Forelimb muscle (tissue), 1 donor: Measurements from ENCODE around the gene GBX2. TPM values are rescaled to one million over a fixed set of nuclear protein-coding genes. Genes with fewer than 3 reads are reported as not detected.

ENCODE experiments used
- DNase-seq: peaks from one replicate; pipeline ENCODE4 v3.0.0-alpha.2; 2013; ENCODE audit warnings: low read depth
- polyA plus RNA-seq: library from polyadenylated mRNA; unstranded; fragments of 120-200 nt; gene quantifications from one replicate; pipeline ENCODE4 v1.2.1, GENCODE V29; 2013; ENCODE audit not compliant: insufficient read length

The GBX2 gene
- polyA plus RNA-seq, 1 donor: not detected

GRCh38 chr2:236167297-236168109 lies 683 bp downstream of the GBX2 start:
- DNase-seq: no peak

- no peak for DNase-seq
Observed at GRCh38 chr2:236166796-236167296, 1.3 kb downstream of the GBX2 start.

- DNase-seq: no peak
Observed at GRCh38 chr2:236165842-236166795, 2.1 kb downstream of the GBX2 start.

GRCh38 chr2:236164925-236165841 lies 3.0 kb downstream of the GBX2 start:
- no peak for DNase-seq

- no peak for DNase-seq
Observed at GRCh38 chr2:236164201-236164924, 3.8 kb downstream of the GBX2 start.

GRCh38 chr2:236163471-236164200 lies 4.5 kb downstream of the GBX2 start:
- DNase-seq: no peak

GRCh38 chr2:236162882-236163470 lies 5.2 kb downstream of the GBX2 start:
- no peak for DNase-seq

GRCh38 chr2:236162031-236162845 lies 5.9 kb downstream of the GBX2 start:
- DNase-seq: no peak

- no peak for DNase-seq
Observed at GRCh38 chr2:236161531-236161930, 6.7 kb downstream of the GBX2 start.

- no peak for DNase-seq
Observed at GRCh38 chr2:236161082-236161462, 7.1 kb downstream of the GBX2 start.

GRCh38 chr2:236160366-236161081 lies 7.7 kb downstream of the GBX2 start:
- DNase-seq: no peak

GRCh38 chr2:236159778-236160170 lies 8.4 kb downstream of the GBX2 start:
- DNase-seq: no peak

GRCh38 chr2:236158969-236159777 lies 9.0 kb downstream of the GBX2 start:
- DNase-seq: no peak

- DNase-seq: no peak
Observed at GRCh38 chr2:236157815-236158498, 10.2 kb downstream of the GBX2 start.

GRCh38 chr2:236157366-236157765 lies 10.8 kb downstream of the GBX2 start:
- DNase-seq: no peak

GRCh38 chr2:236156860-236157194 lies 11.4 kb downstream of the GBX2 start:
- no peak for DNase-seq
